Right lobe of liver (tissue), 4 donors: ENCODE data around the gene RAB4A.

Experiments
- POLR2A ChIP-seq: fragments of 450-650 bp; IDR thresholded peaks from one replicate; pipeline ENCODE4 v1.6.1; 2017; ENCODE audit warnings: antibody characterized with exemption, mild to moderate bottlenecking
- TF ChIP-seq, protein P1 (sequence below), 4 donors: fragments of 200-600 bp in 3 of 4; fragments of 450-650 bp in 1 of 4; IDR thresholded peaks; one replicate each; pipeline versions ENCODE4 v1.5.1 to v1.8.0; 2016 to 2022; ENCODE audit warnings: antibody characterized with exemption in 4 of 4, mild to moderate bottlenecking in 2 of 4
- donor health status: DM: no; HTN: no; CAD: no.
- donor health status: DM: no; HTN: no; CAD: no.
- donor health status: DM: no; HTN: yes; CAD: no.

GRCh38 chr1:229223498-229223897 is 47.4 kb upstream of the RAB4A start:
- TF ChIP-seq, protein P1, sequence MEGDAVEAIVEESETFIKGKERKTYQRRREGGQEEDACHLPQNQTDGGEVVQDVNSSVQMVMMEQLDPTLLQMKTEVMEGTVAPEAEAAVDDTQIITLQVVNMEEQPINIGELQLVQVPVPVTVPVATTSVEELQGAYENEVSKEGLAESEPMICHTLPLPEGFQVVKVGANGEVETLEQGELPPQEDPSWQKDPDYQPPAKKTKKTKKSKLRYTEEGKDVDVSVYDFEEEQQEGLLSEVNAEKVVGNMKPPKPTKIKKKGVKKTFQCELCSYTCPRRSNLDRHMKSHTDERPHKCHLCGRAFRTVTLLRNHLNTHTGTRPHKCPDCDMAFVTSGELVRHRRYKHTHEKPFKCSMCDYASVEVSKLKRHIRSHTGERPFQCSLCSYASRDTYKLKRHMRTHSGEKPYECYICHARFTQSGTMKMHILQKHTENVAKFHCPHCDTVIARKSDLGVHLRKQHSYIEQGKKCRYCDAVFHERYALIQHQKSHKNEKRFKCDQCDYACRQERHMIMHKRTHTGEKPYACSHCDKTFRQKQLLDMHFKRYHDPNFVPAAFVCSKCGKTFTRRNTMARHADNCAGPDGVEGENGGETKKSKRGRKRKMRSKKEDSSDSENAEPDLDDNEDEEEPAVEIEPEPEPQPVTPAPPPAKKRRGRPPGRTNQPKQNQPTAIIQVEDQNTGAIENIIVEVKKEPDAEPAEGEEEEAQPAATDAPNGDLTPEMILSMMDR (IDR thresholded peaks at IDR 0.05): no peak
- TF ChIP-seq POLR2A: peak; percentile 63
